HL-60 (cell line): ENCODE results near the gene LTBR.

Experiments used
- DNase-seq, 2 experiments: peaks; one replicate each; pipeline ENCODE4 v3.0.0-alpha.2; 2010 to 2020; ENCODE audit warnings: low read depth in 1 of 2, low spot score in 1 of 2
- H3K27ac ChIP-seq: fragments of 250-450 bp; sonication (Bioruptor Pico); replicated peaks from 2 replicates; pipeline ENCODE4 v1.5.1; 2020; ENCODE audit warnings: mild to moderate bottlenecking, moderate library complexity
- H3K27me3 ChIP-seq: fragments of 250-450 bp; sonication (Bioruptor Pico); 2 replicates; pipeline ENCODE4 v1.5.1; 2021; ENCODE audit warnings: mild to moderate bottlenecking, moderate library complexity; ENCODE audit not compliant: insufficient read depth, poor library complexity, severe bottlenecking
- H3K4me3 ChIP-seq: replicated peaks from 2 replicates; pipeline ENCODE4 v1.5.1; 2011; ENCODE audit warnings: mild to moderate bottlenecking, control low read depth, low read length; ENCODE audit not compliant: insufficient read depth
- CTCF ChIP-seq: IDR thresholded peaks from one replicate; pipeline ENCODE4 v1.5.1; 2011; ENCODE audit warnings: low read length, control low read depth, inconsistent platforms; ENCODE audit not compliant: insufficient read depth
- GABPA ChIP-seq: IDR thresholded peaks from 2 replicates; pipeline ENCODE4 v1.6.1; 2012; ENCODE audit warnings: low read depth
- POLR2AphosphoS5 ChIP-seq: IDR thresholded peaks from 2 replicates; pipeline ENCODE4 v1.6.1; 2012; ENCODE audit warnings: low read depth
- REST ChIP-seq: IDR thresholded peaks from 2 replicates; pipeline ENCODE4 v1.6.1; 2012; ENCODE audit warnings: low read depth; ENCODE audit not compliant: insufficient replicate concordance
- SPI1 ChIP-seq: IDR thresholded peaks from 2 replicates; pipeline ENCODE4 v1.6.1; 2012; ENCODE audit warnings: low read depth, mild to moderate bottlenecking, borderline replicate concordance

Gene LTBR

GRCh38 chr12:6346942-6347341 lies 37.0 kb upstream of the LTBR start:
- DNase-seq: no peak
- TF ChIP-seq REST (no peak), SPI1 (no peak)
- H3K27me3 ChIP-seq: no peaks in the 10 kb centered on the region
- H3K27ac ChIP-seq: peak overlapping the region; percentile 68
- no peak overlapping the region for H3K4me3 ChIP-seq

GRCh38 chr12:6347367-6348338 lies 36.3 kb upstream of the LTBR start:
- peak in 1 of 2 experiments; percentile 84 for DNase-seq
- TF ChIP-seq CTCF (no peak), SPI1 (peak; percentile 58; the same call in 1 of the 2 replicates), REST (no peak), GABPA (no peak), POLR2AphosphoS5 (no peak)
- no peaks in the 10 kb centered on the region for H3K27me3 ChIP-seq
- H3K27ac ChIP-seq: peak overlapping the region; percentile 68
- no peak overlapping the region for H3K4me3 ChIP-seq

- peak overlapping the region; percentile 22; the same call in 1 of the 2 replicates for H3K27ac ChIP-seq
- no peaks in the 10 kb centered on the region for H3K27me3 ChIP-seq
- TF ChIP-seq CTCF (no peak), GABPA (no peak), REST (no peak)
- DNase-seq: no peak
- H3K4me3 ChIP-seq: no peak overlapping the region
Measured at GRCh38 chr12:6351622-6352021, 32.3 kb upstream of the LTBR start.
